LNCaP clone FGC (cell line): Measurements from ENCODE around the gene DIAPH2.

ENCODE experiments used
- DNase-seq: peaks from one replicate; pipeline ENCODE4 v3.0.0-alpha.2; 2011; ENCODE audit warnings: low read depth
- H3K4me3 ChIP-seq: 2 replicates; pipeline ENCODE4 v1.5.1; 2011; ENCODE audit warnings: mild to moderate bottlenecking, low read depth, low read length, control low read depth
- CTCF ChIP-seq: IDR thresholded peaks from 2 replicates; pipeline ENCODE4 v1.5.1; 2012; ENCODE audit warnings: mild to moderate bottlenecking; ENCODE audit not compliant: control insufficient read depth, insufficient read depth; ENCODE audit errors: extremely low read depth

The DIAPH2 gene

GRCh38 chrX:97266406-97267121, 581.9 kb downstream of the DIAPH2 start:
- no peak overlapping the region for H3K4me3 ChIP-seq
- DNase-seq: no peak
- no peak for TF ChIP-seq CTCF

- no peak for DNase-seq
- H3K4me3 ChIP-seq: no peak overlapping the region
- no peak for TF ChIP-seq CTCF
Observed at GRCh38 chrX:97267396-97268181, 582.9 kb downstream of the DIAPH2 start.

- no peak for TF ChIP-seq CTCF
- DNase-seq: no peak
- H3K4me3 ChIP-seq: no peak overlapping the region
Observed at GRCh38 chrX:97268182-97268680, 583.6 kb downstream of the DIAPH2 start.

GRCh38 chrX:97284531-97284930, 599.9 kb downstream of the DIAPH2 start:
- no peak for DNase-seq
- H3K4me3 ChIP-seq: no peak overlapping the region
- TF ChIP-seq CTCF: no peak

- DNase-seq: no peak
- TF ChIP-seq CTCF: no peak
- H3K4me3 ChIP-seq: no peak overlapping the region
Observed at GRCh38 chrX:97290199-97290598, 605.6 kb downstream of the DIAPH2 start.

- H3K4me3 ChIP-seq: no peak overlapping the region
- peak; percentile 38 for DNase-seq
- TF ChIP-seq CTCF: no peak
Observed at GRCh38 chrX:97294041-97294440, 609.4 kb downstream of the DIAPH2 start.
